Left ventricle myocardium inferior (tissue), 1 donor: Measurements from ENCODE around the gene YPEL4. TPM values are rescaled to one million over a fixed set of nuclear protein-coding genes. Genes with fewer than 3 reads are reported as not detected.

Experiments
- DNase-seq: peaks from one replicate; pipeline ENCODE4 v3.0.0-alpha.2; 2020
- H3K27ac ChIP-seq: fragments of 200-600 bp; replicated peaks from 2 replicates; pipeline ENCODE4 v1.8.0; 2021
- H3K27me3 ChIP-seq: fragments of 200-600 bp; 2 replicates; pipeline ENCODE4 v1.8.0; 2021; ENCODE audit warnings: low read depth
- H3K36me3 ChIP-seq: fragments of 200-600 bp; 2 replicates; pipeline ENCODE4 v1.8.0; 2021
- H3K4me1 ChIP-seq: fragments of 200-600 bp; 2 replicates; pipeline ENCODE4 v1.8.0; 2021
- H3K4me3 ChIP-seq: fragments of 200-600 bp; 2 replicates; pipeline ENCODE4 v1.8.0; 2021; ENCODE audit warnings: mild to moderate bottlenecking, moderate library complexity
- H3K9me3 ChIP-seq: fragments of 200-600 bp; replicated peaks from 2 replicates; pipeline ENCODE4 v1.8.0; 2021
- CTCF ChIP-seq: fragments of 200-600 bp; IDR thresholded peaks from 2 replicates; pipeline ENCODE4 v1.8.0; 2021; ENCODE audit warnings: antibody characterized with exemption, mild to moderate bottlenecking, borderline replicate concordance
- intact Hi-C: fragments of 100-400 bp; cut with micrococcal nuclease; formaldehyde crosslinking; loops from one replicate; pipeline ENCODE4 v1.11.0; 2022
- total RNA-seq: library from RNA; stranded (reverse); fragmentation: NEBNext Ultra II Directional; extraction: Animal tissue kit (Norgen Biotek cat#: 25700); gene quantifications from one replicate; pipeline ENCODE4 v1.2.1, GENCODE V29; 2021
- donor health status: DM: no; HTN: yes; CAD: no; lungs with severe emphysema.

Gene YPEL4
- total RNA-seq, 1 donor from 2014 or later, result 0.55 TPM

DNA sequence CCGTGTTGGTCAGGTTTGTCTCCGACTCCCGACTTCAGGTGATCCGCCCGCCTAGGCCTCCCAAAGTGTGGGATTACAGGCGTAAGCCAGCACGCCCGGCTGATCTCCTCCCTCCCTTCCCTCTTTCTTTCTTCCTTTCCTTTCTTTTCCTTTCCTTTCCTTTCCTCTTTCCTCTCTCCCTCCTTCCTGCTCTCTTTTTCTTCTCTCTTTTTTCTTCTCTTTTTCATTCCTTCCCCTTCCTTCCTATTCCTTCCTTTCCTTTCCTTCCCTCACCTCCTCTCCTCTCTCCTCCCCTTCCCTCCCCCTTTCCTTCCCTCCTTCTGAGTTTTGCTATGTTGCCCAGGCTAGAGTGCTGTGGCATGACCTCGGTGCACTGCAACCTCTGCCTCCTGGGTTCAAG, 14.3 kb upstream of the YPEL4 start:
- Histone ChIP-seq H3K27me3 (no peaks in the 10 kb centered on the region), H3K9me3 (no peaks in the 10 kb centered on the region), H3K4me3 (no peak overlapping the region), H3K27ac (no peak overlapping the region), H3K36me3 (peaks cover 42% of the 10 kb centered on the region), H3K4me1 (peaks cover 24% of the 10 kb centered on the region)
- intact Hi-C loops, result no loop called here
- no peak for TF ChIP-seq CTCF
- DNase-seq, result no peak

- Histone ChIP-seq H3K36me3 (peaks cover 42% of the 10 kb centered on the region), H3K9me3 (no peaks in the 10 kb centered on the region), H3K27ac (no peak overlapping the region), H3K27me3 (no peaks in the 10 kb centered on the region), H3K4me3 (no peak overlapping the region), H3K4me1 (peaks cover 24% of the 10 kb centered on the region)
- no peak for TF ChIP-seq CTCF
- intact Hi-C loops, result no loop called here
- no peak for DNase-seq
Observed at GRCh38 chr11:57662893-57663292, 13.2 kb upstream of the YPEL4 start.

DNA sequence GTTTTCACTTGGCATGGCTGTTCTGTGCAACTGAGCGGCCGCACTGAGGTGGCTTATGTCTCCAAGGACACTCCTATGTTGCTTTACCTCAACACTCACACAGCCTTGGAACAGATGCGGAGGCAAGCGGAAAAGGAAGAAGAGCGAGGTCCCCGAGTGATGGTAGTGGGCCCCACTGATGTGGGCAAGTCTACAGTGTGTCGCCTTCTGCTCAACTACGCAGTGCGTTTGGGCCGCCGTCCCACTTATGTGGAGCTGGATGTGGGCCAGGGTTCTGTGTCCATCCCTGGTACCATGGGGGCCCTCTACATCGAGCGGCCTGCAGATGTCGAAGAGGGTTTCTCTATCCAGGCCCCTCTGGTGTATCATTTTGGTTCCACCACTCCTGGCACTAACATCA, 10.0 kb upstream of the YPEL4 start:
- H3K27me3 ChIP-seq, result no peaks in the 10 kb centered on the region
- H3K4me1 ChIP-seq, result peaks cover 23% of the 10 kb centered on the region
- no peak overlapping the region for H3K4me3 ChIP-seq
- H3K27ac ChIP-seq, result no peak overlapping the region
- no peak for TF ChIP-seq CTCF
- H3K36me3 ChIP-seq, result peaks cover 42% of the 10 kb centered on the region
- DNase-seq, result no peak
- no peaks in the 10 kb centered on the region for H3K9me3 ChIP-seq
- intact Hi-C loops, result no loop called here

DNA sequence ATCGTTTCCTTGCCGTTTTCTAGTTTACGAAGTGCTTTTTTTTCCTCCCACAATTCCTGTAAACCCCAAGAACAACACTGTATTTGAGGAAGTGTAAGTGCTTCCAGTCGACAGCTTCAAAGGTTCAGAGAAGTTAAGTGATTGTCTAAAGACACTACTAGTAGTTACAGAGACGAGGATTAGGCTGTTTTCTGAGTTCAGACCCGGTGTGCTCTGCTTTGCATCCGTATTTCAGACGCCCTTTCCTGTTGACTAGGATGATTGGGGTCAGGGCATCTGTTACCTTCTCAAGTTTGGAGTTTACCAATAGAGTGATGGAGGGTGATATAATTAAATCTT, 8.3 kb upstream of the YPEL4 start:
- no peaks in the 10 kb centered on the region for H3K27me3 ChIP-seq
- H3K9me3 ChIP-seq, result no peaks in the 10 kb centered on the region
- intact Hi-C loops, result no loop called here
- H3K27ac ChIP-seq, result peak overlapping the region; percentile 92
- no peak for TF ChIP-seq CTCF
- no peak for DNase-seq
- peaks cover 23% of the 10 kb centered on the region for H3K4me1 ChIP-seq
- peaks cover 39% of the 10 kb centered on the region for H3K36me3 ChIP-seq
- H3K4me3 ChIP-seq, result peak overlapping the region; percentile 83

DNA sequence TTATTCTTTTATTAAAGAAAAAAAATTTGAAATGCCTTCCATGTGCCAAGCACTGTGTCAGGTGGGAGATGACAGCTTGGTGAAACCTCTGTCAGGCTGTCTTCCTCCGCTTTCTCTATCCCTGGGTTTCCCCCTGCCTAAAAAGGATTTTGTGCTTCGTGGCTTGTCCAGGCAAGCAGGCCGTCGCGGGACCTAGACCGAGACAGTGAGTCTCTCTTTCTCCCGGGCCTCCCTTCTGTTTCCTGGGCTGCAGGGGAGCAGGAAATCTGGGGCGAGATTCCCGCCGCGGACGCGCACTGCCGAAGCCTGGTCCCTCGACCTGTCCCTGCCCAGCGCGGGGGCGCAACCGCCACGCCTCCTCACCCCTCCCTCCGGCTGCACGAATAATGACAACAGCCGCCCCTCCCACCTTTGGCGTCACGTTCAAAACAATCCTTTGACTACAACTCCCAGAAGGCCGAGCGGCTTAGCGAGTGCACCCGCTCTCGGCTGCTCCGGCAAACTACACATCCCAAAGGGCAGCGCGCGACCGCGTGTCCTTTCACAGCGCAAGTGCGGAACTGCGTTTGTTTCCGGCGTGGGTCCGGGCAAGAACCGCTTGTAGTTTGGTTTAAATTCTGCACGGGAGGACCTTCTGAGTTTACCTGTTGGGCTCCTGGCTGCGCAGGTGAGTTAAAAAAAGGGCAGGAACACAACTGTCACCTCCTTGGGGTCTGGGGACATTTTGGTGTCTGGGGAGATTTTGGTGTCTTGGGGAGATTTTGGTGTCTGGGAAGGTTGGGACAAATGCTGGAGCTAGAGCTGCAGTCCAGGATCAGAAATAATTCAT, 7.7 kb upstream of the YPEL4 start, which contains the start of gene CLP1:
CLP1 (plus strand) TSS at position 569 of the 829 bp plus-strand sequence. CDS start 1,715 bp downstream, outside the sequence.
- intact Hi-C loops, result no loop called here
- DNase-seq, result peak; percentile 99
- no peak for TF ChIP-seq CTCF

More for the DNA sequence above, 7.7 kb upstream of the YPEL4 start, which contains the start of gene CLP1:
- Histone ChIP-seq H3K9me3 (no peaks in the 10 kb centered on the region), H3K27ac (peak within 1 kb of the TSS; percentile 92), H3K36me3 (peaks cover 33% of the 10 kb centered on the region), H3K27me3 (peaks cover 3% of the 10 kb centered on the region), H3K4me1 (peaks cover 23% of the 10 kb centered on the region), H3K4me3 (peak within 1 kb of the TSS; percentile 83)
